ENCODE data around the gene SLIT2.

SLIT2 gene

DNA sequence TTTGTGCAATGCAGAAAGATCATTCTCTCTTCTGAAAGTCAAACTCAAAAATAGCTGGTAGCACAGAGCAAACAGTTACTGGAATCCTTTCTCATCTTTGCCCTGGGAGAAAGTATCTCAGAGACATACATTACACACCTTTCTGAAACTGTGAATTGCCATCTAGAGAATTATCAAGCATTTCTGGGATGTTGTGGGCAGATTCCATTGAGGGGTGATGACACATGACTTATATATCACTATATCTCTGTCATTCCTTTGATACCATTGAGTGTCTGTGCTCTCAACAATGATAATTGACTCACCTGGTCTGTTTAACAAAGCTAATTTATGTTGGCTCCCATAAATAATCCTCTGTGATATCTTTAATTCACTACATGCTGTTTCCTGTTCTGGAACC lies 13.0 kb downstream of the SLIT2 start:
- Histone ChIP-seq H2AFZ (ENCODE audit: low read depth, low read length) (no peak overlapping the region), H4K20me1 (ENCODE audit: insufficient read depth, low read length) (no peaks in the 10 kb centered on the region), H3K27me3 (ENCODE audit: low read depth, low read length) (no peaks in the 10 kb centered on the region), H3K4me3 (ENCODE audit: low read length) (no peak overlapping the region), H3K27ac (ENCODE audit: low read length) (no peak overlapping the region), H3K36me3 (replicated peaks; ENCODE audit: low read depth, low read length) (no peaks in the 10 kb centered on the region), H3K79me2 (ENCODE audit: low read length) (no peaks in the 10 kb centered on the region), H3K9ac (ENCODE audit: low read length) (no peak overlapping the region), H3K4me1 (ENCODE audit: low read length) (peaks cover 12% of the 10 kb centered on the region), H3K9me3 (ENCODE audit: insufficient read depth, low read length) (no peaks in the 10 kb centered on the region), H3K4me2 (ENCODE audit: low read length) (no peak overlapping the region)
- TF ChIP-seq, protein P1, sequence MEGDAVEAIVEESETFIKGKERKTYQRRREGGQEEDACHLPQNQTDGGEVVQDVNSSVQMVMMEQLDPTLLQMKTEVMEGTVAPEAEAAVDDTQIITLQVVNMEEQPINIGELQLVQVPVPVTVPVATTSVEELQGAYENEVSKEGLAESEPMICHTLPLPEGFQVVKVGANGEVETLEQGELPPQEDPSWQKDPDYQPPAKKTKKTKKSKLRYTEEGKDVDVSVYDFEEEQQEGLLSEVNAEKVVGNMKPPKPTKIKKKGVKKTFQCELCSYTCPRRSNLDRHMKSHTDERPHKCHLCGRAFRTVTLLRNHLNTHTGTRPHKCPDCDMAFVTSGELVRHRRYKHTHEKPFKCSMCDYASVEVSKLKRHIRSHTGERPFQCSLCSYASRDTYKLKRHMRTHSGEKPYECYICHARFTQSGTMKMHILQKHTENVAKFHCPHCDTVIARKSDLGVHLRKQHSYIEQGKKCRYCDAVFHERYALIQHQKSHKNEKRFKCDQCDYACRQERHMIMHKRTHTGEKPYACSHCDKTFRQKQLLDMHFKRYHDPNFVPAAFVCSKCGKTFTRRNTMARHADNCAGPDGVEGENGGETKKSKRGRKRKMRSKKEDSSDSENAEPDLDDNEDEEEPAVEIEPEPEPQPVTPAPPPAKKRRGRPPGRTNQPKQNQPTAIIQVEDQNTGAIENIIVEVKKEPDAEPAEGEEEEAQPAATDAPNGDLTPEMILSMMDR (IDR thresholded peaks at IDR 0.05; ENCODE audit: low read depth, low read length), result no peak
- no peak for TF ChIP-seq EZH2phosphoT487 (IDR thresholded peaks at IDR 0.05; ENCODE audit: low read depth)

DNA sequence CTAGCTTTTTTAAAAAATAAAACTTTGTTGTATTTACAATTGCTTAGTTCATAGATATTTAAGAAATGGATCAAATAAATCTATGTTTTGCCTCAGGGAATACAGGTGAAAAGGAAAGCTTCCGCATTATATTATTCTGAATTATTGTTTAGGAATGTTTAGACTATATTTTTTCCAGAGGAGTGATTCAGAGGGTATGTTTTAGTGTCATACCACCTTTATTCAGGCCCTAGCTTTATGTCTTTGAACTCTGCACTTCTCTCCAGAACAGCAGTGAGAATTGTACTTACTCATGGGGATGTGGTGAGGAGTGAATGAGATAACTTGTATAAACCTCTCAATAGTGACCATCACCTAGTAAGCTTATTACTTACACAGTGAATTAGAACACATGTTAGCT lies 14.0 kb downstream of the SLIT2 start:
- no peak overlapping the region for H3K4me2 ChIP-seq (ENCODE audit: low read length)
- TF ChIP-seq EZH2phosphoT487 (IDR thresholded peaks at IDR 0.05; ENCODE audit: low read depth), result no peak
- TF ChIP-seq, protein P1 (IDR thresholded peaks at IDR 0.05; ENCODE audit: low read depth, low read length), result no peak
- no peaks in the 10 kb centered on the region for H3K9me3 ChIP-seq (ENCODE audit: insufficient read depth, low read length)
- no peak overlapping the region for H3K9ac ChIP-seq (ENCODE audit: low read length)
- no peak overlapping the region for H3K4me3 ChIP-seq (ENCODE audit: low read length)
- no peak overlapping the region for H3K27ac ChIP-seq (ENCODE audit: low read length)
- H4K20me1 ChIP-seq (ENCODE audit: insufficient read depth, low read length), result no peaks in the 10 kb centered on the region
- H2AFZ ChIP-seq (ENCODE audit: low read depth, low read length), result no peak overlapping the region
- H3K27me3 ChIP-seq (ENCODE audit: low read depth, low read length), result no peaks in the 10 kb centered on the region
- no peaks in the 10 kb centered on the region for H3K79me2 ChIP-seq (ENCODE audit: low read length)
- no peaks in the 10 kb centered on the region for H3K36me3 ChIP-seq (replicated peaks; ENCODE audit: low read depth, low read length)
- H3K4me1 ChIP-seq (ENCODE audit: low read length), result peaks cover 10% of the 10 kb centered on the region

DNA sequence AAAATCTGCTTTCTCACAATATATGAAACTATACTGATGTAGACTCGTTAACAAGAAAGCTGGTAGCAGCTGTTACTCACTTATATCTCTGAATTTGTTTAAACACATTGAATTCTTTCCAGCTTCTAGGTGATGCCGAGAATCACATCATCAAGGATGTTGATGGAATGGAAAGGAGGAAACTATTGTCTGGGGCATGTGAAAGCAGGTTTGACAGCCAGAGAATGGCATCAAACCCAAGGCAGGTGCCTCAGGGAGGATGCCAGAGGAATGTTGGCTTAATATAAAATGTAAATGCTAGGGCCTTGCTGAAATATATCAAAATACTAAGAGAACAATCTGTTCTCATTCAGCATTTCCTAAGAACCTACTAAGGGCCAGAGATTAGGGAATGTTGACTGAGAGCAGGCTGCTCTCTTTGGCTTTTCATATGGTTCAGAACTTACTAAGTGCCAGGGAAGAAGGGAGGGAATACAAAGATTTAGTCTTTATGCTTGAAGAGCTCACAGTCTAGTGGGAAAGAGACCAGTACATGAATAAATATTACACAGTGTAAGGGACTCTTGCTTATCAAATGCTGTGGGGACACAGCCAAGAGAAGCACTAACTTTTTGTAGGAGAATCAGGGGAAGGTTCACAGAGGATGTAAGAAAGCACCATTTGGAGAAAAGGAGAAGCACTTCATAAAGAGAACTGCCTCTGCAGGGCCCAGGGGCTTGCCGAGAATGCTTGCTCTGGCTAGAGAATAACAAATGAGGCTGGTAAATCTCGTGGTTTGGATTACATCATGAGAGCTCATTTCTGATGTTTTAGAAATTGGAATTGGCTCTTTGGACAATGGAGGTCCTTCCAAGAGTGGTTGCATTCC lies 14.7 kb downstream of the SLIT2 start:
- Histone ChIP-seq H3K79me2 (ENCODE audit: low read length) (no peaks in the 10 kb centered on the region), H3K27me3 (ENCODE audit: low read depth, low read length) (no peaks in the 10 kb centered on the region), H3K4me3 (ENCODE audit: low read length) (no peak overlapping the region), H3K27ac (ENCODE audit: low read length) (no peak overlapping the region), H4K20me1 (ENCODE audit: insufficient read depth, low read length) (no peaks in the 10 kb centered on the region), H3K9ac (ENCODE audit: low read length) (no peak overlapping the region), H3K4me2 (ENCODE audit: low read length) (0 out of 2 replicates have a peak overlapping the region, but pooled peaks have one; percentile 12), H2AFZ (ENCODE audit: low read depth, low read length) (peak overlapping the region; percentile 32; the same call in 1 of the 2 replicates), H3K9me3 (ENCODE audit: insufficient read depth, low read length) (no peaks in the 10 kb centered on the region), H3K4me1 (ENCODE audit: low read length) (peaks cover 6% of the 10 kb centered on the region), H3K36me3 (replicated peaks; ENCODE audit: low read depth, low read length) (no peaks in the 10 kb centered on the region)
- TF ChIP-seq, protein P1 (IDR thresholded peaks at IDR 0.05; ENCODE audit: low read depth, low read length), result no peak
- TF ChIP-seq EZH2phosphoT487 (IDR thresholded peaks at IDR 0.05; ENCODE audit: low read depth), result no peak

DNA sequence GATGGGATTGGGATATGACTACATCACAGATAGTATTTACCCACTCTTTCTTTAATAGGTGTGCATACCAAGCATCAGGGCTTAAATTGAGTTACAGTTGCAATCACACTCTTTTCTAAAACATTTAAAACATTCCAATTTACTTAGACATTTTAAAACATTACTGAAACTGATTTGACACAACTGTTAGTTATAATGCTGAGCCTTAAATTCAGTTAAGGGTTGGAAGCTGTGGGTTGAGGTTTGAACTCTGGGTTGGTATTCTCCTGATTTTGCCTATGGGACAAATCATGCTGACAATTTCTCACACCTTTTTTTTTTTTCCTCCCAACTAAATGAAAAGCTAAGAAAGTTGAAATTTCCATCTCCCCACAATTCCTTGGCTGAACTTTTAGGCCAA lies 16.3 kb downstream of the SLIT2 start:
- H3K4me2 ChIP-seq (ENCODE audit: low read length), result no peak overlapping the region
- no peaks in the 10 kb centered on the region for H3K9me3 ChIP-seq (ENCODE audit: insufficient read depth, low read length)
- no peak overlapping the region for H3K4me3 ChIP-seq (ENCODE audit: low read length)
- H3K79me2 ChIP-seq (ENCODE audit: low read length), result no peaks in the 10 kb centered on the region
- H3K27me3 ChIP-seq (ENCODE audit: low read depth, low read length), result no peaks in the 10 kb centered on the region
- no peaks in the 10 kb centered on the region for H3K36me3 ChIP-seq (replicated peaks; ENCODE audit: low read depth, low read length)
- H3K27ac ChIP-seq (ENCODE audit: low read length), result no peak overlapping the region
- no peaks in the 10 kb centered on the region for H4K20me1 ChIP-seq (ENCODE audit: insufficient read depth, low read length)
- TF ChIP-seq, protein P1 (IDR thresholded peaks at IDR 0.05; ENCODE audit: low read depth, low read length), result no peak
- TF ChIP-seq EZH2phosphoT487 (IDR thresholded peaks at IDR 0.05; ENCODE audit: low read depth), result no peak
- no peak overlapping the region for H2AFZ ChIP-seq (ENCODE audit: low read depth, low read length)
- peaks cover 6% of the 10 kb centered on the region for H3K4me1 ChIP-seq (ENCODE audit: low read length)
- H3K9ac ChIP-seq (ENCODE audit: low read length), result no peak overlapping the region

All from OCI-LY3 (cell line).